B cell (primary cell): Measurements from ENCODE around the gene FCRL6.

ENCODE experiments used
- EZH2 ChIP-seq: IDR thresholded peaks from 2 replicates; pipeline ENCODE4 v1.6.1; 2012; ENCODE audit warnings: borderline replicate concordance, low read depth, mild to moderate bottlenecking, moderate library complexity, low read length; ENCODE audit not compliant: insufficient read depth, poor library complexity, severe bottlenecking
- TF ChIP-seq, protein P1 (sequence below): fragments of 200-600 bp; IDR thresholded peaks from one replicate; pipeline ENCODE4 v1.8.0; 2022; ENCODE audit warnings: antibody characterized with exemption, mild to moderate bottlenecking

DNA sequence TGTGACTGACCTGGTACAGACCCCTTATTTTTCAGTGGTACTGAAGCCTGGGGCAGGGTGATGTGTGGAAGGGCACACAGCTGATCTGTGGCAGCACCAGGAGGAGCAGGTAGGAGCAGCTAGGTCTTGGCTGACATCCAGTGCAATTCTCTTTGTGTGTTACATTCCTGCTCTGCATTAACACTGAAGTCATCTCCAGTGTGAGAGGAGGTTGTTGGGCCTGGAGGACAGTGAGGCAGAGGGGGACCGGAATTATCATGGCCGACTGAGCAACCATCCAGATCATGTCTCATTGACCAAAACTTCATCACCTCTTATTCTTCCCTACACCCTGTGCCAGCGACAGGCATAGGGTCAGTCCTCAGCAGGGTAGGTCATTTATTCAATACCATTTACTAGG is 26.0 kb downstream of the FCRL6 start:
- TF ChIP-seq, protein P1, sequence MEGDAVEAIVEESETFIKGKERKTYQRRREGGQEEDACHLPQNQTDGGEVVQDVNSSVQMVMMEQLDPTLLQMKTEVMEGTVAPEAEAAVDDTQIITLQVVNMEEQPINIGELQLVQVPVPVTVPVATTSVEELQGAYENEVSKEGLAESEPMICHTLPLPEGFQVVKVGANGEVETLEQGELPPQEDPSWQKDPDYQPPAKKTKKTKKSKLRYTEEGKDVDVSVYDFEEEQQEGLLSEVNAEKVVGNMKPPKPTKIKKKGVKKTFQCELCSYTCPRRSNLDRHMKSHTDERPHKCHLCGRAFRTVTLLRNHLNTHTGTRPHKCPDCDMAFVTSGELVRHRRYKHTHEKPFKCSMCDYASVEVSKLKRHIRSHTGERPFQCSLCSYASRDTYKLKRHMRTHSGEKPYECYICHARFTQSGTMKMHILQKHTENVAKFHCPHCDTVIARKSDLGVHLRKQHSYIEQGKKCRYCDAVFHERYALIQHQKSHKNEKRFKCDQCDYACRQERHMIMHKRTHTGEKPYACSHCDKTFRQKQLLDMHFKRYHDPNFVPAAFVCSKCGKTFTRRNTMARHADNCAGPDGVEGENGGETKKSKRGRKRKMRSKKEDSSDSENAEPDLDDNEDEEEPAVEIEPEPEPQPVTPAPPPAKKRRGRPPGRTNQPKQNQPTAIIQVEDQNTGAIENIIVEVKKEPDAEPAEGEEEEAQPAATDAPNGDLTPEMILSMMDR = no peak
- no peak for TF ChIP-seq EZH2
